Gastrocnemius medialis (tissue), 4 donors: ENCODE measurements around the gene OR7G2.

Experiments used
- POLR2A ChIP-seq, 2 donors: fragments of 450-650 bp; IDR thresholded peaks; one replicate each; pipeline ENCODE4 v1.6.1; 2017; ENCODE audit warnings: antibody characterized with exemption in 2 of 2, mild to moderate bottlenecking in 2 of 2, moderate library complexity in 2 of 2
- TF ChIP-seq, protein P1 (sequence below), 5 experiments: fragments of 450-650 bp in 3 of 5; fragments of 200-600 bp in 2 of 5; sonication (generic) in 2 of 5; IDR thresholded peaks in 4 of 5; conservative IDR thresholded peaks in 1 of 5; 1 replicate in 4 of 5; 2 replicates in 1 of 5; pipeline ENCODE4 v1.5.1; 2016 to 2019; ENCODE audit warnings: antibody characterized with exemption in 5 of 5, mild to moderate bottlenecking in 3 of 5, moderate library complexity in 3 of 5

DNA sequence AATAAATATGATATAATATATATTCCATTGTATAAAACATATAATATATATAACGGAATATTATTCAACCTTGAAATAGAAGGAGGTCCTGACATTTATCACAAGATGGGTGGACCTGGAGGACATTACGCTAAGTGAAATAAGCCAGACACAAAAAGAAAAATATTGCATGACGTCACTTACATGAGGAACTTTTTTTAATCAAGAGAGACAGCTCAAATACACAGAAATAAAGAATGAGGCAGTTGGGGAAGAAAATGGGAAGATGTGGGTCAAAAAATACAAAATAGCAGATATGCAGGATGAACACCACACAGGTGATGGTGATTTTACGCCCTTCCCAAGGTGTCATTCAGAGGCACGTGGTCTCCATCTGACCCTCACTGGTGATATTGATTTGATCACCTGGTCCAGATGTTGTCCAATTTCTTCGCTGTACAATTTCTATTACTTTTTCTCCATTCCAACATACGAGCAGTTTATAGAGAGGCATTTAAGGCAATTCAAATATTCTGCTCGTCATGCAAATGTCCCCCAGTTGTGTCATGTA is 32.4 kb upstream of the OR7G2 start:
- TF ChIP-seq, protein P1, sequence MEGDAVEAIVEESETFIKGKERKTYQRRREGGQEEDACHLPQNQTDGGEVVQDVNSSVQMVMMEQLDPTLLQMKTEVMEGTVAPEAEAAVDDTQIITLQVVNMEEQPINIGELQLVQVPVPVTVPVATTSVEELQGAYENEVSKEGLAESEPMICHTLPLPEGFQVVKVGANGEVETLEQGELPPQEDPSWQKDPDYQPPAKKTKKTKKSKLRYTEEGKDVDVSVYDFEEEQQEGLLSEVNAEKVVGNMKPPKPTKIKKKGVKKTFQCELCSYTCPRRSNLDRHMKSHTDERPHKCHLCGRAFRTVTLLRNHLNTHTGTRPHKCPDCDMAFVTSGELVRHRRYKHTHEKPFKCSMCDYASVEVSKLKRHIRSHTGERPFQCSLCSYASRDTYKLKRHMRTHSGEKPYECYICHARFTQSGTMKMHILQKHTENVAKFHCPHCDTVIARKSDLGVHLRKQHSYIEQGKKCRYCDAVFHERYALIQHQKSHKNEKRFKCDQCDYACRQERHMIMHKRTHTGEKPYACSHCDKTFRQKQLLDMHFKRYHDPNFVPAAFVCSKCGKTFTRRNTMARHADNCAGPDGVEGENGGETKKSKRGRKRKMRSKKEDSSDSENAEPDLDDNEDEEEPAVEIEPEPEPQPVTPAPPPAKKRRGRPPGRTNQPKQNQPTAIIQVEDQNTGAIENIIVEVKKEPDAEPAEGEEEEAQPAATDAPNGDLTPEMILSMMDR (IDR thresholded peaks at IDR 0.05 in 4 of 5, conservative IDR thresholded peaks at IDR 0.05 in 1 of 5) = no peak
- no peak for TF ChIP-seq POLR2A (IDR thresholded peaks at IDR 0.05)
